Right lobe of liver (tissue), 4 donors: ENCODE data around the gene LGMN.
"Not testable (repeated sequence)": the region's sequence is repeated elsewhere in the genome, so short reads cannot be mapped to it uniquely, and the experiment has no call there.

ENCODE experiments used
- POLR2A ChIP-seq: fragments of 450-650 bp; IDR thresholded peaks from one replicate; pipeline ENCODE4 v1.6.1; 2017; ENCODE audit warnings: antibody characterized with exemption, mild to moderate bottlenecking
- TF ChIP-seq, protein P1 (sequence below), 4 donors: fragments of 200-600 bp in 3 of 4; fragments of 450-650 bp in 1 of 4; IDR thresholded peaks; one replicate each; pipeline versions ENCODE4 v1.5.1 to v1.8.0; 2016 to 2022; ENCODE audit warnings: antibody characterized with exemption in 4 of 4, mild to moderate bottlenecking in 2 of 4
- donor health status: DM: no; HTN: no; CAD: no.
- donor health status: DM: no; HTN: no; CAD: no.
- donor health status: DM: no; HTN: yes; CAD: no.

- TF ChIP-seq, protein P1, sequence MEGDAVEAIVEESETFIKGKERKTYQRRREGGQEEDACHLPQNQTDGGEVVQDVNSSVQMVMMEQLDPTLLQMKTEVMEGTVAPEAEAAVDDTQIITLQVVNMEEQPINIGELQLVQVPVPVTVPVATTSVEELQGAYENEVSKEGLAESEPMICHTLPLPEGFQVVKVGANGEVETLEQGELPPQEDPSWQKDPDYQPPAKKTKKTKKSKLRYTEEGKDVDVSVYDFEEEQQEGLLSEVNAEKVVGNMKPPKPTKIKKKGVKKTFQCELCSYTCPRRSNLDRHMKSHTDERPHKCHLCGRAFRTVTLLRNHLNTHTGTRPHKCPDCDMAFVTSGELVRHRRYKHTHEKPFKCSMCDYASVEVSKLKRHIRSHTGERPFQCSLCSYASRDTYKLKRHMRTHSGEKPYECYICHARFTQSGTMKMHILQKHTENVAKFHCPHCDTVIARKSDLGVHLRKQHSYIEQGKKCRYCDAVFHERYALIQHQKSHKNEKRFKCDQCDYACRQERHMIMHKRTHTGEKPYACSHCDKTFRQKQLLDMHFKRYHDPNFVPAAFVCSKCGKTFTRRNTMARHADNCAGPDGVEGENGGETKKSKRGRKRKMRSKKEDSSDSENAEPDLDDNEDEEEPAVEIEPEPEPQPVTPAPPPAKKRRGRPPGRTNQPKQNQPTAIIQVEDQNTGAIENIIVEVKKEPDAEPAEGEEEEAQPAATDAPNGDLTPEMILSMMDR (IDR thresholded peaks at IDR 0.05): not testable (repeated sequence)
- TF ChIP-seq POLR2A: not testable (repeated sequence)
Observed at GRCh38 chr14:92778868-92779565, 30.6 kb upstream of the LGMN start.
